GM12878 (cell line): Measurements from ENCODE around the gene GUCY1A2.

ENCODE experiments used
- FOXK2 ChIP-seq: fragments of 450-650 bp; IDR thresholded peaks from 2 replicates; pipeline ENCODE4 v1.6.1; 2017; ENCODE audit warnings: mild to moderate bottlenecking, moderate library complexity
- POLR2A ChIP-seq: IDR thresholded peaks from 2 replicates; pipeline ENCODE4 v1.6.1; 2011; ENCODE audit warnings: low read depth, mild to moderate bottlenecking, low read length
- POLR2AphosphoS2 ChIP-seq: IDR thresholded peaks from 2 replicates; pipeline ENCODE4 v1.6.1; 2011; ENCODE audit warnings: low read depth, mild to moderate bottlenecking, low read length, improper control_type of control experiment, moderate library complexity
- TF ChIP-seq, protein P1 (sequence below): IDR thresholded peaks from 2 replicates; pipeline ENCODE4 v1.6.1; 2011; ENCODE audit warnings: low read depth, mild to moderate bottlenecking, low read length, moderate library complexity, borderline replicate concordance; ENCODE audit errors: extremely low read depth
- TF ChIP-seq, protein P2 (sequence below), 3 experiments: IDR thresholded peaks in 2 of 3; conservative IDR thresholded peaks in 1 of 3; 2 replicates each; pipeline ENCODE4 v1.5.1; 2011; ENCODE audit warnings: low read depth in 3 of 3, low read length in 3 of 3, mild to moderate bottlenecking in 3 of 3, control low read depth in 2 of 3, moderate library complexity in 2 of 3, inconsistent platforms in 1 of 3, mixed read lengths in 1 of 3; ENCODE audit not compliant: control insufficient read depth in 2 of 3, insufficient read depth in 1 of 3; ENCODE audit errors: extremely low read depth in 1 of 3

DNA sequence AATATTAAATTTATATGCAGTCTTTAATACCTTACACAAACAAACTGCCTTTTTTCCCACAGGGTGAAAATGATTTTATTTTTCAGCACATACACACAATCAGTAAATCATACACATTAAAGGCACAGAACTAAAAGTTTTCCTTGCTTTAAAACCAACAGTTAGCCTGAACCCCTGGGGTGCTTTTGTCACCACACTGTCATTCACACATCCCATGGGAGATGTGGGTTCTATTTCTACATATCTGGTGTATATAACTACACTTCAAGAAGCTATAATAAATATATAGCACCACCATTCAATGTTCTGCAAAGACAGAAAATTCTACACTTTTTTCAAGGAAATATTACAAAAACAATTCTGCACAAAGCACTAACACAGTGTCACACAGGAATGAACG lies 197.0 kb downstream of the GUCY1A2 start:
- TF ChIP-seq FOXK2 (no peak), POLR2A (no peak), POLR2AphosphoS2 (no peak)
- TF ChIP-seq, protein P1, sequence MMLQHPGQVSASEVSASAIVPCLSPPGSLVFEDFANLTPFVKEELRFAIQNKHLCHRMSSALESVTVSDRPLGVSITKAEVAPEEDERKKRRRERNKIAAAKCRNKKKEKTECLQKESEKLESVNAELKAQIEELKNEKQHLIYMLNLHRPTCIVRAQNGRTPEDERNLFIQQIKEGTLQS = no peak
- TF ChIP-seq, protein P2, sequence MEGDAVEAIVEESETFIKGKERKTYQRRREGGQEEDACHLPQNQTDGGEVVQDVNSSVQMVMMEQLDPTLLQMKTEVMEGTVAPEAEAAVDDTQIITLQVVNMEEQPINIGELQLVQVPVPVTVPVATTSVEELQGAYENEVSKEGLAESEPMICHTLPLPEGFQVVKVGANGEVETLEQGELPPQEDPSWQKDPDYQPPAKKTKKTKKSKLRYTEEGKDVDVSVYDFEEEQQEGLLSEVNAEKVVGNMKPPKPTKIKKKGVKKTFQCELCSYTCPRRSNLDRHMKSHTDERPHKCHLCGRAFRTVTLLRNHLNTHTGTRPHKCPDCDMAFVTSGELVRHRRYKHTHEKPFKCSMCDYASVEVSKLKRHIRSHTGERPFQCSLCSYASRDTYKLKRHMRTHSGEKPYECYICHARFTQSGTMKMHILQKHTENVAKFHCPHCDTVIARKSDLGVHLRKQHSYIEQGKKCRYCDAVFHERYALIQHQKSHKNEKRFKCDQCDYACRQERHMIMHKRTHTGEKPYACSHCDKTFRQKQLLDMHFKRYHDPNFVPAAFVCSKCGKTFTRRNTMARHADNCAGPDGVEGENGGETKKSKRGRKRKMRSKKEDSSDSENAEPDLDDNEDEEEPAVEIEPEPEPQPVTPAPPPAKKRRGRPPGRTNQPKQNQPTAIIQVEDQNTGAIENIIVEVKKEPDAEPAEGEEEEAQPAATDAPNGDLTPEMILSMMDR (IDR thresholded peaks at IDR 0.05 in 2 of 3, conservative IDR thresholded peaks at IDR 0.05 in 1 of 3; ENCODE audit: control insufficient read depth in 2 of 3, extremely low read depth in 1 of 3, insufficient read depth in 1 of 3, low read depth in 3 of 3, low read length in 3 of 3) = no peak
